NCI-H446 (cell line): ENCODE data around the gene DLG2.

Source experiments
- DNase-seq, 2 experiments: peaks; one replicate each; lab custom pipeline; 2025; lab: John Stamatoyannopoulos, UW

The DLG2 gene

GRCh38 chr11:84660257-84660977 is 966.7 kb downstream of the DLG2 start:
- DNase-seq, result no peak

- DNase-seq, result peak in 1 of 2 experiments; percentile 45
Measured at GRCh38 chr11:84655712-84656111, 971.4 kb downstream of the DLG2 start.

- peak in 1 of 2 experiments; percentile 22 for DNase-seq
Measured at GRCh38 chr11:84648471-84648870, 978.7 kb downstream of the DLG2 start.

- no peak for DNase-seq
Measured at GRCh38 chr11:84645988-84646694, 981.0 kb downstream of the DLG2 start.

GRCh38 chr11:84642500-84642899 is 984.6 kb downstream of the DLG2 start:
- DNase-seq, result no peak

GRCh38 chr11:84634309-84634708 is 992.8 kb downstream of the DLG2 start:
- DNase-seq, result no peak

GRCh38 chr11:84628871-84629620 is 998.1 kb downstream of the DLG2 start:
- DNase-seq, result peak in 1 of 2 experiments; percentile 5

- DNase-seq, result no peak
Measured at GRCh38 chr11:84626256-84626655, 1000.9 kb downstream of the DLG2 start.

- DNase-seq, result no peak
Measured at GRCh38 chr11:84612645-84613044, 1014.5 kb downstream of the DLG2 start.

GRCh38 chr11:84608837-84609196 is 1018.3 kb downstream of the DLG2 start:
- DNase-seq, result no peak

- DNase-seq, result no peak
Measured at GRCh38 chr11:84607975-84608836, 1018.9 kb downstream of the DLG2 start.

- no peak for DNase-seq
Measured at GRCh38 chr11:84594602-84595001, 1032.5 kb downstream of the DLG2 start.

GRCh38 chr11:84590106-84590505 is 1037.0 kb downstream of the DLG2 start:
- DNase-seq, result no peak

- no peak for DNase-seq
Measured at GRCh38 chr11:84588131-84588829, 1038.9 kb downstream of the DLG2 start.

GRCh38 chr11:84583106-84583505 is 1044.0 kb downstream of the DLG2 start:
- no peak for DNase-seq

- no peak for DNase-seq
Measured at GRCh38 chr11:84581083-84581482, 1046.1 kb downstream of the DLG2 start.

- DNase-seq, result no peak
Measured at GRCh38 chr11:84580428-84580827, 1046.7 kb downstream of the DLG2 start.

- no peak for DNase-seq
Measured at GRCh38 chr11:84573868-84574267, 1053.3 kb downstream of the DLG2 start.

- DNase-seq, result no peak
Measured at GRCh38 chr11:84566671-84567070, 1060.5 kb downstream of the DLG2 start.

GRCh38 chr11:84564867-84565184 is 1062.3 kb downstream of the DLG2 start:
- no peak for DNase-seq

GRCh38 chr11:84564180-84564866 is 1062.8 kb downstream of the DLG2 start:
- peak; percentile 52 to 68 for DNase-seq
